HG03460 (cell line): ENCODE results near the gene PUS1.
"Not testable (repeated sequence)": the region's sequence is repeated elsewhere in the genome, so short reads cannot be mapped to it uniquely, and the experiment has no call there.

Experiments used
- ATAC-seq: cut with Tn5 transposase; IDR thresholded peaks from one replicate; pipeline ENCODE4 v1.9.1; 2021; ENCODE audit not compliant: unreplicated experiment

PUS1 gene

DNA sequence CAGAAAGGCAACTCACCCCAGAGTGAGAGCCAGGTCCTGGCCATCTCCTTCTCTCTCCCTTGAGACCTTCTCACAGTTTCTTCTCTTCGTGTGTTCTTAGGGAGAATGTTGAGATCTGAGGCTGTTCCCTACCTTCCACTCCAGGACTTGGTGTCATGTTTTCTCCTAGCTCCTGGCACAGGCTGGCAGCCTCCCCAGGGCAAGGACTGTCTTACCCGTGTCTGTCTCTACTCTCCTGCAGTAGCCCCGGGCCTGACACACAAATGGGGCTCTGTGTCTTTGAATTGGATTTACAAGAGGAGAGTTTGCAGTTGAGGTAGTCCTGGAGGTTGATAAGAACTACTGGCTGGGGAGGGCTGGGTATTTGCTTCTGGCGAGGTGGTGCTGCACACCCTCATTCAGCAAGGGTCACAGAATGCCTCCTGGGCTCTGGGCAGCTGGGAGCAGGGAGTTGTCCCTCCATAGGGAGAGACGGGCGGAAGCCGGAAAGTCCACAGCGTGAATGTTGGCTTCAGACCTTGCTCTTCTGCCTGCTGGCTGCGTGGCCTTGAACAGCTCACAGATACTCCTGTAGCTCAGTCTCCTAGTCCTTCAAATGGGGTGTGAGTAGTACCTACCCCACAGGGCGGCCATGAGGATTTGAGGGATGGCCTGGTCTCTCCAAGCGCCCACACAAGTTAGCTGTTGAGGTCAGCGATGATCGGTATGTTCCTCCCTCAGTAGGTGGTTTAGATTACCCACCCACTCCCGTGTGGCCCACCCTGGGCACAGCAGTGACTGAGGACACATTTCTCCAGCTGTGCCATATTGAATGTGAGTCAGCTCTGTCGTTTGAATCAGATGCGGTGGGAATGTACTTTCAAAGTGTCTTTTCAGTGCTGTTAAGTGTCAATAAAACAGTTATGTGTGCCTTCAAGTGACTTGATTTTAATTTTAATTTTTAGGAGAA is 30.8 kb downstream of the PUS1 start:
- no peak for ATAC-seq

GRCh38 chr12:131960590-131961325 is 31.7 kb downstream of the PUS1 start:
- not testable (repeated sequence) for ATAC-seq

DNA sequence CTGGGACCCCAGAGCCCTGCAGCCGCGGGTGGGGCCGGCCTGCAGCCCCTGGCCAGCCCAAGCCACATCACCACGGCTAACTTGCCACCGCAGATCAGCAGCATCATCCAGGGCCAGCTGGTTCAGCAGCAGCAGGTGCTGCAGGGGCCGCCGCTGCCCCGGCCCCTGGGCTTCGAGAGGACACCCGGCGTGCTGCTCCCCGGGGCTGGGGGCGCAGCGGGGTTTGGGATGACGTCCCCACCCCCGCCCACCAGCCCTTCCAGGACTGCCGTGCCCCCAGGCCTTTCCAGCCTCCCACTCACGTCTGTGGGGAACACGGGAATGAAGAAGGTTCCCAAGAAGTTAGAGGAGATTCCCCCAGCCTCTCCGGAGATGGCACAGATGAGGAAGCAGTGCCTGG is 32.3 kb downstream of the PUS1 start:
- not testable (repeated sequence) for ATAC-seq

- no peak for ATAC-seq
These were observed 33.0 kb downstream of the PUS1 start for GRCh38 chr12:131962069-131962468.

DNA sequence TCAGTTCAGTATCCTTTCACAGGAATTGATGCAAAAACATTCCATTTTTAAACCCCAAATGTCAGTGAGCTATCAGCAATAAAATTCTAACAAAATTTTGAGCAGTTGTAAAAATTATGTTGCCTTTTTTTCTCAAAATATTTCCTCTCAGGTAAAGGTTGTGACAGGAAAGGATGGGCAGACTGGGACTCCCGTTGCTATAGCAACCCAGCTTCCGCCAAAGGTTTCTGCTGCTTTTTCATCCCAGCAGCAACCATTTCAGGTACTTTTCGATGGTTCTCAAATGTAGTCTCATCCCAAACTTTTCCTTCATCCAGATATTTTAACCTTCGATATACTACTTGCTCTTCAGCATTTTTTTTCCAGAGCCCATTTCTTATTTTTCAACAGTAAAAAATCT is 34.3 kb downstream of the PUS1 start:
- ATAC-seq = no peak

DNA sequence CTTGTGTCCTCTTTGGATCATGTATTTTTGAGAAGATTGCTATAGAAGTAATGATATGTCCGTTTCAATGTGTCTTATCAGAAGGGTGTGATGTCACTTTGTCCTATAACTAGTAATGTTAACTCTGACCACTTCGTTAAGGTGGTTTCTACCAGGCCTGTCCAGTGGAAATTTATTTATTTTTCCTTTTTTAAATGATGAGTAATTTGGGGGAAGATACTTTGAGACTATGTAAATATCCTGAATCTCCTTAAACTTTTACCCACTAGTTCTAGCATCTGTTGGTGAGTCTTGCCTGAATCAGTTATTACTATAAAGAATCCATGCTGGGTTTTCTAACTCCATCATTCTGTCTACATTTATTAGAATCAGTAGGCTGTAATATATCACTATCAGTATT is 36.0 kb downstream of the PUS1 start:
- ATAC-seq = no peak

DNA sequence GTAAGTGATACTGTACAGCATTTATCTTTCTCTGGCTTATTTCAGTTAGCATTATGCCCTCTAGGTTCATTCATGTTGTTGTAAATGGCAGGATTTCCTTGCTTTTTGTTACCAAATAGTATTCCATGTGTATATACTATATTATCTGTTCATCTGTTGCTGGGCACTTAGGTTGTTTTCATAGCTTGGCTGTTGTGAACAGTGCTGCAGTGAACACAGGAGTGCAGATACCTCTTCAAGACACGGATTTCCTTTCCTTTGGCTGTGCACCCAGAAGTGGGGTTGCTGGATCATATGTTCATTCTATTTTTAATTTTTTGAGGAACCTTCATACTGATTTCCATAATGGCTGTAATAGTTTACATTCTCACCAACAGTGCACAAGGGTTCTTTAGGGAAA is 42.1 kb downstream of the PUS1 start:
- ATAC-seq = no peak

DNA sequence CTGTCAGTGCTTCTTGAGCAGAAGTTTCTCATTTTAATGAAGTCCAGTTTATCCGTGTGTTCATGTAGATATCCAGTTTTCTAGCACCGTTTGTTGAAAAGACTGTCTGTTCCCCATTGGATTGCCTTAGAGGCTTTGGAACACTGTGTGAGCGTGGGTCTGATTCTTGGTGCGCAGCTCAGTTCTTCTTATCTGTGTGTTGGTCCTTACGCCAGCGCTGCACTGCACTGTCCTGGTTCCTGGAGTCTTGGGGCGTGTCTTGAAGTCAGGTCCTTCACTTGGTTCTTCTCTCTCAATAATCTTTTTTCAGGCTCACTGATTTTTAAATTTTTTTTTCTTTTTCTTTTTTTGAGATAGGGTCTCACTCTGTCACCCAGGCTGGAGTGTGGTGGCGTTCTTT is 46.2 kb downstream of the PUS1 start:
- ATAC-seq = no peak

GRCh38 chr12:131979606-131980005 is 50.5 kb downstream of the PUS1 start:
- no peak for ATAC-seq

GRCh38 chr12:131980263-131980662 is 51.2 kb downstream of the PUS1 start:
- no peak for ATAC-seq

- ATAC-seq = no peak
These were observed 52.3 kb downstream of the PUS1 start for GRCh38 chr12:131981388-131981787.

DNA sequence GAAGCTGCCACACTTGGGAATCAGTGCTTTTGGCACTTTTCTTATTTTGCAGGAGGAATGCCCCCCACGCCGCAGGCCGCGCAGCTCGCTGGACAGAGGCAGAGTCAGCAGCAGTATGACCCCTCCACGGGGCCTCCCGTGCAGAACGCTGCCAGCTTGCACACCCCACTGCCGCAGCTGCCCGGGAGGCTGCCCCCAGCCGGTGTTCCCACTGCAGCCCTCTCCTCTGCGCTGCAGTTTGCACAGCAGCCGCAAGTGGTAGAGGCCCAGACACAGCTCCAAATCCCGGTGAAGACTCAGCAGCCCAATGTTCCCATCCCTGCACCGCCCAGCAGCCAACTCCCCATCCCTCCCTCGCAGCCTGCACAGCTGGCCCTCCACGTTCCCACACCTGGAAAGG is 53.0 kb downstream of the PUS1 start:
- ATAC-seq = no peak

DNA sequence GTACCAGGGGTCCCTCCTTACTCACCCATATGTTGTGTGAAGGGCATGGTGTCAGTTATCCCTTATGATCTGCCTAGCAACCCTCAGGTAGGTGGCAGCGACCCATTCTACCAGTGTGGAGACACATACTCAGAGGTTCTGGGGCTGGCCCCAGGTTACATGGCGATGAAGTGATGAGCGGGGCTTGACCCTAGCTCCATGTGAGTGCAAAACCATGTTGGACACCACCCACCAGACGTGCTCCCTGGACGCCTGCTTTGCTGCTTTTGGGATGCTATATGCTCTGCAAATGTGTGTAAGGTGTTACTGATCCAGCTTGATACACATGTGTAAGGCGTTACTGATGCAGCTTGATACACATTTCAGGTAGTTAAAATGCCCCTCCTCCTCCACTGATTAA is 54.0 kb downstream of the PUS1 start:
- ATAC-seq = no peak

DNA sequence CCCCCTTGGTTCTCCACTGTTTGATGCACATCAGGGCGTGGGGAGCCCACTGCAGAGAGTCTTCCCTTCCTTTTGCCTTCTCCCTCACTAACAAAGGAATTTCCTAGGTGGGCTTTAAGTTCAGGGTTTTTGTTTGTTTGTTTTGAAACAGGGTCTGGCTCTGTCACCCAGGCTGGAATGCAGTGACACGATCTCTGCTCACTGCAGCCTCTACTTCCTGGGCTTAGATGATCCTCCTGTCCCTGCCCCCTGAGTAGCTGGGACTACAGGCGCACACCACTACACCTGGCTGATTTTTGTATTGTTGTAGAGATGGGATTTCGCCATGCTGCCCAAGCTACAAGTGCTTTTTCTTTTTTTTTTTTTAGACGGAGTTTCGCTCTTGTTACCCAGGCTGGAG is 54.5 kb downstream of the PUS1 start:
- ATAC-seq = no peak

- ATAC-seq = no peak
These were observed 55.3 kb downstream of the PUS1 start for GRCh38 chr12:131984334-131984733.

- not testable (repeated sequence) for ATAC-seq
These were observed 56.4 kb downstream of the PUS1 start for GRCh38 chr12:131985510-131985875.

DNA sequence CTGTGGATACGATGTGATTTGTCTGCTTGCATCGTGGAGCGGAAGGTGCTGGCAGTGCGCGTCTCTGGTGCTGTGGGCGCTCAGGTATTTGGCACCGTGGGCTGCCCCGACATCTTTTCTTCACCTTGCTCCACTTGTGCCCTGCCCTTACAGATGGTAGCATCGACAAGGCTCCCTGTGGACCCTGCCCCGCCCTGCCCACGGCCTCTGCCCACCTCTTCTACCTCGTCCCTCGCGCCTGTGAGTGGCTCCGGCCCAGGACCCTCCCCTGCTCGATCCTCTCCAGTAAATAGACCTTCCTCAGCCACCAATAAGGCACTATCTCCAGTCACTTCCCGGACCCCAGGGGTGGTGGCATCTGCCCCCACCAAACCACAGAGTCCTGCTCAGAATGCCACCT is 57.3 kb downstream of the PUS1 start:
- ATAC-seq = no peak

DNA sequence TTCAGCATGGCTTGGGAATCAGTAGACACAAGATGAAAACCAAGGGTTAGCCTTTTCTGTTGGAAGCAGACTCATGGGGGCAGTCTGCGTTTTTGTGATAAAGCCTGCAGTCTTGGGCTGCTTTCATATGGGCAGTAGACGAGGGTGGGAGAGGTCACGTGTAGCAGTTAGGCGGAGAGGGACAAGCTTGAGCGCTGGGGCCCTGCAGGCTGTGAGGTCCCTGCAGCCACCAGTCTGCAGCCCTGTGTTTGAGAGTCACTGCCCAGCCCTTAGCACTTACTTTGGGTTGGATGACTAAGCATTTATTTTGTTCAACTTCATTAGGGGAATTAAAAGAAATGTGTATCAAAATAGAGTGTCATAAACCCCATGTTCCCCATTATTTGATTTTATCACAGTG is 57.8 kb downstream of the PUS1 start:
- no peak for ATAC-seq

DNA sequence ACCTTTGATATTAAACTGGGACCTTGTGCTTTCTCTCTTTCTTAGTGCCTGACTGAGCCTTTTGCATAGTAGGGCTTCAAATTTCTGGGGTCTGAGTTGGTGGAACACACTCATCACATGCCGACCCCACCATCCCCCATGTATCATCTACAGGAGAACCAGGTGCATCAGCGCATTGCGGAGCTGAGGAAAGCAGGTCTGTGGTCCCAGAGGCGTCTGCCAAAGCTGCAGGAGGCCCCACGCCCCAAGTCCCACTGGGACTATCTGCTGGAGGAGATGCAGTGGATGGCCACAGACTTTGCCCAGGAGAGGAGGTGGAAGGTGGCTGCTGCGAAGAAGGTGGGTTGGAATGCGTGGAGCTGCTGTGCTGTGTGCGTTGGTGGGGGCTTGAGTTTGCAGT is 58.5 kb downstream of the PUS1 start:
- ATAC-seq = no peak

GRCh38 chr12:131988054-131988796 is 59.1 kb downstream of the PUS1 start:
- ATAC-seq = no peak

DNA sequence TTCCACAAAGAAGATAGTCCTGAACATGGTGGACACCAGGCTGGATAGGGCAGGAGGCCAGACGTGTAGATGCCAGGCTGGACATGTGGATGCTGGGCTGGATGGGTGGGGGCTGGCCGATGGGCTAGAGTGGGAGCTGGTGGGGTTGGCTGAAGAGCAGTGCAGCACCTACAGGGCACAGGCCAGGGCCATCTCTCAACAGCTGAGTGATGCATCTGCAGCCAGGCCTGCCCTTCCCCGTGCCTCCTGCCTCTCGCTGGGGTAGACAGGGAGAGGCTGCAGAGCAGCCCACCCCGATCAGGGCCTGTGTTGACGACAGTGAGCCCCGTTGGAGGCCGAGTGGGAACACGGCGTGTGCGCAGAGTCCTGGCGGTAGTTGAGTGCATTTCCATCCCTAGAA is 59.9 kb downstream of the PUS1 start:
- no peak for ATAC-seq
